ENCODE results near the gene SLC4A4.

The SLC4A4 gene

GRCh38 chr4:71607780-71608677, 269.2 kb downstream of the SLC4A4 start:
- FAIRE-seq, result no peak

- FAIRE-seq, result no peak
Observed at GRCh38 chr4:71608678-71609071, 269.9 kb downstream of the SLC4A4 start.

GRCh38 chr4:71609167-71609566, 270.3 kb downstream of the SLC4A4 start:
- FAIRE-seq, result no peak

GRCh38 chr4:71609651-71610050, 270.8 kb downstream of the SLC4A4 start:
- no peak for FAIRE-seq

GRCh38 chr4:71614621-71615020, 275.8 kb downstream of the SLC4A4 start:
- no peak for FAIRE-seq

GRCh38 chr4:71616168-71616811, 277.5 kb downstream of the SLC4A4 start:
- no peak for FAIRE-seq

Data from islet of Langerhans (tissue), 1 donor.